ENCODE measurements around the gene OCA2. TPM values are rescaled to one million over a fixed set of nuclear protein-coding genes. Genes with fewer than 3 reads are reported as not detected.

The OCA2 gene
- total and polyA plus RNA-seq, 2 of the 8 experiments (the other 6 are each of a cell fraction or from before 2014, with no cell fraction given) = 0.20 TPM

DNA sequence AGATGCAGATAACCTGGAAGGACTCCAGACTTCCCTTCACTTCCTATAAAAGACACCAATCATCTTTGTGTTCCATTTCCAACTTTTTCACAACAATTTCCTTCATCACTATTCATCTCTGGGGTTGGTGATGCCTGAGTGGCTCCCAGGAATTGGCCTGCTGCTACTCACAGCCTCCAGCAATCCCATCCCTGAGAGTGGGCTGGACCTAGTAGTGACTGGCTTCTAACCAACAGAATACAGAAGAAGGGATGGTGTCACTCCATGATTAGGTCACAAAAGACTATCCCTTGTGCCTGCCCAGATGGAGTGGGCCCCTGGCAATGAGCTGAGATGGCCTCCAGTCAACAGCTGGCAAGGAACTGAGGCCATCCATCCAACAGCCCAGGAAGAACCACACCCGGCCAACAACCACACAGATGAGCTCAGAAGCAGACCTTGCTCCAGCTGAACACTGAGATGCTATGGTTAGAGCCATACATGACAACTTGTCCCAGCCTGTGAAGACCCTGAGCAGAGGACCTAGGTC lies 20.9 kb downstream of the OCA2 start (continued):
- TF ChIP-seq GTF2F1 (IDR thresholded peaks at IDR 0.05; ENCODE audit: borderline replicate concordance, low read depth, low read length) (no peak), RBBP5 (IDR thresholded peaks at IDR 0.05; ENCODE audit: borderline replicate concordance, low read depth, low read length) (no peak), RNF2 (IDR thresholded peaks at IDR 0.05; ENCODE audit: borderline replicate concordance, low read depth, low read length, missing control alignments, poor library complexity, severe bottlenecking) (no peak)

All from H1 (cell line).